ENCODE data around the gene MATN4. TPM values are rescaled to one million over a fixed set of nuclear protein-coding genes. Genes with fewer than 3 reads are reported as not detected.

Gene MATN4
- total RNA-seq, 4 donors from 2014 or later: not detected

GRCh38 chr20:45254383-45255262 lies 53.5 kb downstream of the MATN4 start, which contains the start of gene SLPI:
Gene SLPI, minus strand, starts transcription at chr20:45254564. Its CDS starts 21 bp downstream, at chr20:45254543.
- H3K4me3 ChIP-seq: peak within 1 kb of the TSS; percentile 35 to 55 (median 54)
- H3K36me3 ChIP-seq: no peaks in the 10 kb centered on the region
- H3K4me1 ChIP-seq: peaks cover 5 to 15% of the 10 kb centered on the region in 2 donors
- no peaks in the 10 kb centered on the region for H3K27me3 ChIP-seq
- TF ChIP-seq CTCF (IDR thresholded peaks at IDR 0.05 in 4 of 5, conservative IDR thresholded peaks at IDR 0.05 in 1 of 5): no peak
- peak; percentile 31 to 56 for TF ChIP-seq POLR2A (IDR thresholded peaks at IDR 0.05)
- intact Hi-C loops (cut with DNase I; ENCODE audit: low total_unique reads) (loop anchor here (5.0 kb wide), 1 partner anchor 38 kb away; no protein-coding TSS in a partner anchor), in situ Hi-C loops (cut with MboI; ENCODE audit: low sequenced_read_pairs in 4 of 4) (no loop called here)
- ATAC-seq (peak; percentile 92 to 95), DNase-seq (peak; percentile 28 to 76)
- H3K9me3 ChIP-seq: no peaks in the 10 kb centered on the region
- H3K27ac ChIP-seq: peak within 1 kb of the TSS; percentile 81 to 83 (median 81)

- peak overlapping the region; percentile 35 to 55 (median 54) for H3K4me3 ChIP-seq
- no peaks in the 10 kb centered on the region for H3K36me3 ChIP-seq
- peaks cover 5 to 15% of the 10 kb centered on the region in 2 donors for H3K4me1 ChIP-seq
- ATAC-seq (no peak), DNase-seq (peak in 1 of 2 donors; percentile 55)
- no peak for TF ChIP-seq POLR2A (IDR thresholded peaks at IDR 0.05)
- TF ChIP-seq CTCF (IDR thresholded peaks at IDR 0.05 in 4 of 5, conservative IDR thresholded peaks at IDR 0.05 in 1 of 5): no peak
- peak overlapping the region; percentile 81 to 83 (median 81) for H3K27ac ChIP-seq
- no peaks in the 10 kb centered on the region for H3K27me3 ChIP-seq
- in situ Hi-C loops (cut with MboI; ENCODE audit: low sequenced_read_pairs in 4 of 4): no loop called here
- intact Hi-C loops (cut with DNase I; ENCODE audit: low total_unique reads): loop anchor here (5.0 kb wide), 1 partner anchor 39 kb away; no protein-coding TSS in a partner anchor
- H3K9me3 ChIP-seq: no peaks in the 10 kb centered on the region
Measured at GRCh38 chr20:45253261-45253660, 54.8 kb downstream of the MATN4 start.

GRCh38 chr20:45251884-45252560 lies 56.1 kb downstream of the MATN4 start:
- Histone ChIP-seq H3K4me1 (peaks cover 5 to 15% of the 10 kb centered on the region in 2 donors), H3K36me3 (no peaks in the 10 kb centered on the region), H3K9me3 (no peaks in the 10 kb centered on the region), H3K27ac (no peak overlapping the region), H3K4me3 (peak overlapping the region in 2 of 4 donors; percentile 53 to 55), H3K27me3 (no peaks in the 10 kb centered on the region)
- ATAC-seq (no peak), DNase-seq (no peak)
- no peak for TF ChIP-seq POLR2A (IDR thresholded peaks at IDR 0.05)
- intact Hi-C loops (cut with DNase I; ENCODE audit: low total_unique reads) (loop anchor here (5.0 kb wide), 1 partner anchor 40 kb away; no protein-coding TSS in a partner anchor), in situ Hi-C loops (cut with MboI; ENCODE audit: low sequenced_read_pairs in 4 of 4) (no loop called here)

- H3K27ac ChIP-seq: no peak overlapping the region
- H3K27me3 ChIP-seq: peaks cover 0 to 4% (median 0%) of the 10 kb centered on the region in 3 donors
- no peak for TF ChIP-seq POLR2A (IDR thresholded peaks at IDR 0.05)
- DNase-seq: no peak
- H3K9me3 ChIP-seq: no peaks in the 10 kb centered on the region
- H3K36me3 ChIP-seq: no peaks in the 10 kb centered on the region
- in situ Hi-C loops (cut with MboI; ENCODE audit: low sequenced_read_pairs in 4 of 4): no loop called here
- ATAC-seq: no peak
- no peak overlapping the region for H3K4me3 ChIP-seq
- no peaks in the 10 kb centered on the region for H3K4me1 ChIP-seq
- intact Hi-C loops (cut with DNase I; ENCODE audit: low total_unique reads): no loop called here
Measured at GRCh38 chr20:45248609-45249008, 59.5 kb downstream of the MATN4 start.

GRCh38 chr20:45247865-45248264 lies 60.2 kb downstream of the MATN4 start:
- H3K9me3 ChIP-seq: no peaks in the 10 kb centered on the region
- no peak for DNase-seq
- intact Hi-C loops (cut with DNase I; ENCODE audit: low total_unique reads) (no loop called here), in situ Hi-C loops (cut with MboI; ENCODE audit: low sequenced_read_pairs in 4 of 4) (no loop called here)
- ATAC-seq: no peak
- H3K4me1 ChIP-seq: no peaks in the 10 kb centered on the region
- H3K36me3 ChIP-seq: no peaks in the 10 kb centered on the region
- H3K4me3 ChIP-seq: no peak overlapping the region
- H3K27ac ChIP-seq: no peak overlapping the region
- H3K27me3 ChIP-seq: peaks cover 0 to 4% (median 0%) of the 10 kb centered on the region in 3 donors
- no peak for TF ChIP-seq POLR2A (IDR thresholded peaks at IDR 0.05)
- no peak for TF ChIP-seq CTCF (IDR thresholded peaks at IDR 0.05 in 4 of 5, conservative IDR thresholded peaks at IDR 0.05 in 1 of 5)
